Posterior vena cava (tissue), 2 donors: Measurements from ENCODE around the gene DOCK4. TPM values are rescaled to one million over a fixed set of nuclear protein-coding genes. Genes with fewer than 3 reads are reported as not detected.

Source experiments
- DNase-seq: peaks from one replicate; pipeline ENCODE4 v3.0.0-alpha.2; 2020; ENCODE audit warnings: low spot score
- intact Hi-C, 2 donors: fragments of 100-400 bp; cut with DNase I; formaldehyde crosslinking; loops; one replicate each; pipeline versions ENCODE4 v1.14.1 to v1.14.2; 2022 to 2023
- total RNA-seq, 2 donors: library from RNA; stranded (reverse); fragmentation: NEBNext Ultra II Directional; extraction: Animal tissue kit (Norgen Biotek cat#: 25700); gene quantifications; one replicate each; pipeline ENCODE4 v1.2.1, GENCODE V29; 2021
- donor health status: DM: yes; HTN: yes; CAD: no.
- donor health status: DM: yes; HTN: yes; CAD: no.

The DOCK4 gene
- total RNA-seq, 2 donors from 2014 or later = 26.1 TPM

DNA sequence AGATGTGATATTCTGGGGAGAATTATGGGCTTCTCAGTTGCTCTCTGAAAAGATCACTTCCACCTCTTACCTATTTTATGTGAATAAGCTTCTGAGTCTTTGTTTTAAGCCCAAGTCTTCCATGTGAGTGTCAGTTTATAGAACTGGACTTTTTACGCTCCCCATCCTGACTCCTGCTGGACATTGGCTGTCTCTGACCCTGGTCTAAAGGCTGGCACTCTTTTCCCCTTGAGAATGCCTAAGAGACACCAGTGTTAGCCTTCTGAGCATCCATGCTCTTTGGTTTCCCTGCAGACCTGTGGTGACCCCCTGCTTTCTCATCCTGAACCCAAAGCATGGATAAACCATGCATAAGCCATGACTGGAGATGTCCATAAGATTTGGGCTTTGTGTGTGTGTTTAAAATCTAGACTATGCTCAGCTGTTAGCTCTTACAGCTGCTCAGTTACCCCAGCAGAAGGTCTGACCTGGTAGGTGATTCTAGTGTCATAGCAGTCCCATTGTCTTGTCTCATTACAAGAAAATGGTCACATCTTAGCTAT is 495.3 kb downstream of the DOCK4 start:
- no peak for DNase-seq
- intact Hi-C loops = no loop called here

DNA sequence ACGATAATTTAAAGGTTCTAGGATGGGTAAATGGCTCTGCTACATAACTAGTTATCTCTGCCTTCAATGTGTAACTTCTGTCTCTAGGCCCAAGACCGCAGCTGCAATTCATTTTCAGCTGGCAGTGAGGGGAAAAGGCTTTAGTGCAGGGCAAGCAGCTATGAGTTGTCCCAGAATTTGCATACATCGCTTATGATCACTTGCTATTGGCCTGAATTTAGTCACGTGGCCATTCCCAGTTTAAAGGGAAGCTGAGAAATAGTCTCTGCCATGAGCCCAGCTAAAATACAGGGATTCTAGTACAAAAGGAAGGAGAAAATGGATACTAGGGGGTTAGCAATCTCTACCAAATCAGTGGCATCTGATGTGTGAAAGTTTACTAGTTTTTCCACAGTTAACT is 498.1 kb downstream of the DOCK4 start:
- DNase-seq = no peak
- intact Hi-C loops = no loop called here

DNA sequence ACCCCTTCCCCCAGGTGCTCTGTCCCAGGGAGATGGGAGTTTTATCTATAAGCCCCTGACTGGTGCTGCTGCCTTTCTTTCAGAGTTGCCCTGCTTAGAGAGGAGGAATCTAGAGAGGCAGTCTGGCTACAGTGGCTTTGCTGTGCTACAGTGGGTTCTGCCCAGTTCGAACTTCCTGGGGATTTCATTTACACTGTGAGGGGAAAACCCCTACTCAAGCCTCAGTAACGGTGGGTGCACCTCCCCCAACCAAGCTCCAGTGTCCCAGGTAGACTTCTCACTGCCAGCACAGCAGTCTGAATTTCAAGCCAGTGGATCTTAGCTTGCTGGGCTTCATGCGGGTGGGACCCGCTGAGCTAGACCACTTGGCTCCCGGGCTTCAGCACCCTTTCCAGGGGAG is 500.4 kb downstream of the DOCK4 start:
- no peak for DNase-seq
- intact Hi-C loops = no loop called here

DNA sequence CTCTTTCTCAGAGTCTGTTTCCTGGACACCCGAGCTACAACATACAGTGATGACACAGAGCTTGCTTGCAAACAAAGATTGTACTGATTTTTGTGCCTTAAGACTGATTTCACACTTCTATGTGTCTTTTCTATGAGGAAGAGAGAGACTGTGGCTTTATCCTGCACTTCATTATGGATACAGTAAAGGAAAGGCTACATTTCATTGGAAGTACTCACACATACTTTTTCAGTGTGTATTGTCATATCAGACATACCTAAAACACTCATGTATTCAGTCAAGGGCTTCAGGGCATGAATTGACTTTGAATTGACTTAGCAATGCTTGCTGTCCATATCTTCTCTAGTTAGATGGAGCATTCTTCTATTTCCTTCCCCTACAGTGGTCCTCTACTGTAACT is 508.4 kb downstream of the DOCK4 start:
- no peak for DNase-seq
- intact Hi-C loops = no loop called here

DNA sequence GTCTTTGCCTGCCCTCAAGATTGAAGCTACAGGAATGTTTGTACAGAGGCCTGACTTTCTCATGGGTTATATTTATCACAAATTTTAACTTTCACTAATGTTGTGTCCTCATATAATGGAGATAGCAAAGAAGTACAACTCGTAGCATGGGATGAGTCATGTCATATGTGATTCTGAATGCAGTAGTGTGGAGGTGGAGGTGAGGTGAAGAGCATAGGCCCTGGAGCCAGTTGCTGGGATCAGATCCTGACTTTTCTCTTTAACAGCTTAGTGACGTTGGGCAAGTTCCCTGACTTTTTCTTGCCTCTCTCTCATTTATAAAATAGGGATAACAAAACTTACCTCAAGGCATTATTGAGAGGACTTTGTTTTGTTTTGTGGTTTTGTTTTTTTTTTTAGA is 511.8 kb downstream of the DOCK4 start:
- no peak for DNase-seq
- intact Hi-C loops = no loop called here

DNA sequence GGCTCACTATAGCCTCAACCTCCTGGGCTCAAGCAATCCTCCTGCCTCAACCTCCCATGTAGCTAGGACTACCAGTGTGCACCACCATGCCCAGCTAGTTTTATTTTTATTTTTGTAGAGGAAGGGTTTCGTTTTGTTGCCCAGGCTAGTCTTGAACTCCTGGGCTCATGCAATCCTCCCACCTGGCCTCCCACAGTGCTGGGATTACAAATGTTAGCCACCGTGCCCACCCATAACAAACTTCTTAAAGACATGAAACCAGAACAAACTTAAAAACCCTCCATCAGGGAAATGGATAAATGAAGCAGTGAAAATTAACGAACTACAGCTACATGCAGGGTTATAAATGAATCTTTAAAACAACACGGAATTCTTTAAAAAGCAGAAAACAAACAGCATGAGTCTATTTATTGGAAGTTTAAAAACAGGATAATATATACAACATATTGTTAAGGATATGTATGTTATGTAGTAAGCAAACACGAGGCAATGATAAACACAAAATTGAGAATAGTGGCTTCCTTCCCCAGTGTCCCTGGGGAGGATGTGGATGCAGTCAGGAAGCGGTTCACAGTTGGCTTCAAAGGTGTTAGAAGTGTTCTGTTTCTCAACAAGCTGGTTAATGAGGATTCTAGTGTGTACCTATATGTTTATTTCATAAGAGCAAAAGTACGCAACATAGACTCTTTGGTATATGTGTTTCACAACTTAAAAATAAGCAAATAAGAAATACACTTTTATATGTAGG is 515.7 kb downstream of the DOCK4 start:
- intact Hi-C loops = no loop called here

DNA sequence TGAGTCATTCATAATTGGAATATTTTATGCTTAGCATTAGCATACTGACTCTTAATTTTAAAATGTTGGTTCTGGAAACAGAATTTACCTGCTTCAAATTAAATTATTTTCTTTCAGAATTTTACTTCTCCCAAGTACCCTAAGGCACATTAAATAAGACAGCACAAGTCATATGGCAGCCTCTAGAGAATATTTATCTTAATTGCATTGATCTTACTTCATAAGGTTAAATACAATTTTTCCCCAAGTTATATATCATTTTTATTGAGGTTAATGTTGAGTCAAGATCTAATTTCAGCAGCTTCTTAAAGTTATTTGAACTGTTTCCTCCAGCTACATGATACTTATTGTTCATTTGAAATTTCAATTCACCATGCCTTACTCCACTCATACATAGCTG is 520.9 kb downstream of the DOCK4 start:
- DNase-seq = no peak
- intact Hi-C loops = no loop called here

More for the DNA sequence above, 515.7 kb downstream of the DOCK4 start:
- no peak for DNase-seq

DNA sequence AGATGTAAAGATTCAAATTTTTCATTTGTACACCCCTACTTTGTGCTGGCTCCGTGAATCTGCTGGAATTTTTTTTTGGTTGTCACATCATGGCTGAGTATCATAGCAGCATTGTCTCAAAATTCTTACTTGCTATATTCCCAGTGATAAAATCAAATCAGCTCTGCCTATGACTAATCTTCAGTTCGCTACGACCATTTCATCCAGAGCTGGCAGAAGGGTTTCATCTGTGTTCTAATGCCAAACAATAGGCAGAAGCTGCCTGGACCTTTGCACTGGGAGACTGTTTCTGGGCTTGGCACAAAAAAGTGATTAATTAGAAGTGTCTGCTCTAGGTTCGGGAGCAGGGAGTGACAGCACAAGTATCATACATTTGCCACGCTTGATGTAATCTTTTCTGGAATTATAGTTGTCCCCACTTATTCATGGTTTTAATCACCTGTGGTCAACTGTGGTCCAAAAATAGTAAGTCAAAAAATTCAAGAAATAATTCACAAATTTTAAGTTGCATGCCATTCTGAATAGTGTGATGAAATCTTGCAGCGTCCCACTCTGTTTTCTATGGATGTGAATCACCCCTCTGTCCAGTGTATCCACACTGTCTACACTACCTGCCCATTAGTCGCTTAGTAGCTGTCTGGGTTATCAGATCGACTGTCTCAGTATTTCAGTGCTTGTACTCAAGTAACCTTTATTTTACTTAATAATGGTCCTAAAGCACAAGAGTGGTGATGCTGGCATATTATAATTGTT is 523.4 kb downstream of the DOCK4 start:
- no peak for DNase-seq
- intact Hi-C loops = no loop called here

DNA sequence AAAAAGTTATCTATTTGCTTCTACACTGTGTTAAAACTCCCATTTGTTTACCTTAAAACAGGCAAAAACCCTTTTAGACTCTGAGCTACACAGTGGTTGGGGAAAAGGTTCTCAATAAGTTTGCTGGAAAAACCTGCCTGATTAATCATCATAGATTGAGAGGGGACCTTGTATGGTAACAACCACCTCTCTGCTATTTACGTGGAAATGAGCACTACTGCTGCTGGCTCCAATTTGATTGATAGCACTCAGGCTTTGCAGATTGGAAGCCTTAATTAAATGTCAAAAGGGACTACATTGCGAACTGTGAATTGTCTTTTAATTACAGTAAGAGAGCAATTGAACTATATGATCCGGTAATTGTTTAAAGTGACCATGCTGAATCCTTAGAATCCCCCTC is 525.0 kb downstream of the DOCK4 start:
- intact Hi-C loops = no loop called here

DNA sequence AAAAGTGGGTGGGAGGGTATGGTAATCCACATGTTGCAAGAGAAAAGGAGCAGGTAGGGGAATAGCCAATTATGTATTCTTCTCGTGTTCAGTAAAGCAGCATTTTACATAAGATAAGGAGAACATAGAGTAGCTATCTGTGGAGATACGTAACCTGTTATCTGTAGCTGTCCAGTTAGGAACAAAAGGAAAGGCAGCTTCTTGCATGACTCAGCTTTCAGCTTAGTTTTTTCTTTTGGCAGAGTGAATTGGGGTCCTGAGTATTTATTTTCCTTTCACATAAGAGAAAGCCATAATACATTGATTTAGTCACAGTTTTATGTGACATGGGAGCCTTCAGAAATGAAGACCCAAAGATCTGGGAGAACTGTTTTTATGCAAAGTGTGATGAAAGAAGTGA is 527.2 kb downstream of the DOCK4 start:
- intact Hi-C loops = no loop called here
- no peak for DNase-seq

More for the DNA sequence above, 525.0 kb downstream of the DOCK4 start:
- DNase-seq = no peak

DNA sequence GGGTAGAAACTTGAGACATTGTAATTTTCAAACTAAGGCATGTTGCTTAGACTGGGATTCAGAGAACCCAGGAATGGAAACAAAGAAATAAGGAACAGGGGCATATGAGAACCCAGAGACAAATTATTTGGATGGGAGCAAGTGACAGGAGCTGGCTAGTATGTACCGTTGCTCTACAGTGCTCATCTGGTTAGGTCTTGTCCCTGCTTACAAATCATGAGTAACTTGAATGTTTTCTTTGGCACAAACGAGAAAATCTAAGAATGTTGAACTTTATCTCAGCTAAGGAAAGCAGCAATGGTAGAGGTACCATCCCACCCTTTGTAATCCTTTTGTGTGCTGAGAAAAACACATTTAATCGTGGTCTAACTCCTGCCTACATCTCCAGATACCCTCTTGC is 527.9 kb downstream of the DOCK4 start:
- DNase-seq = no peak
- intact Hi-C loops = no loop called here

DNA sequence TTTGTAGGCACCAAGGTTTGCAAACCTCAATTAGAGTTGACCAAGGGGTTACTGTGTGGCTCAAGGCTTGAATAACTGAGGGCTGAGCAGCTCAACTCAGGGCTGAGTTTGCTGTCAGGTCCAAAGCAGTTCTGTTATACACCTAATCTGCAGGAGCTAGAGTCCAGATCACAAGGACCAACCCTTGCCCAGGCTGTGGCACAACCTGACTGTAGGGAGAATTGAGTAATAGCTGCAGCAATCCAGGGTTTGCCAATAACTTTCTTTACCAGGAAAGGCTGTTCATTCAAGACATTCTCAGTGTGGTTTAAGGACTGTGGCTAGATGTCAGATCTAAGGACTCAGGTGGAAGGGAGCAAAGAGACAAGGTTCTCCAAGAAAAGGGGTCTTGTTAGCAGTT is 528.4 kb downstream of the DOCK4 start:
- intact Hi-C loops = no loop called here
- no peak for DNase-seq

DNA sequence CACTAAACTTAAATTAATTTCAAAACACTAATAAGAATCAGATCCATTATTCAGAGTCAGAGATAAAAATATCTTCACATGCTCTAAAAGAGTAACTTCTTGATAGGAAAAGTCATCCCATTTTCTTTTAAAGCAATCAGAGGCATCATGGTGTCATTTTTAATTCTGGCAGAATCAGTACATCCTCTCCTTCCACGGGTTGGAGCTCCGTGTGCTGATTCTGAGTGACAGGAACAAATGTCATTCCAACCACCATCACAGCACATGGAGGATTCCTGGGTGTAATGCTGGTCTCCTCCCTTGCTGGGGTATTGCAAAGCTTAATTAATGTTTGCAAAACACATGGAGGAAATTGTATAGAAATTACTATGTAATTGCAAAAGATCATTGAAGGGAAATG is 529.4 kb downstream of the DOCK4 start:
- intact Hi-C loops = no loop called here
- no peak for DNase-seq

Other genes with a start within 250 kb of the DOCK4 start
- 10 to 100 TPM; 15.0 to 19.8 TPM for gene ZNF277, start 296 bp upstream of the DOCK4 start, total RNA-seq
- gene IFRD1, start 244.1 kb upstream of the DOCK4 start, total RNA-seq = 100 to 1,000 TPM in 1 of 2 donors, 10 to 100 TPM in 1; 58.3 to 127 TPM